ENCODE results near the gene GABRB1.
"Not testable (repeated sequence)": the region's sequence is repeated elsewhere in the genome, so short reads cannot be mapped to it uniquely, and the experiment has no call there.

Gene GABRB1

DNA sequence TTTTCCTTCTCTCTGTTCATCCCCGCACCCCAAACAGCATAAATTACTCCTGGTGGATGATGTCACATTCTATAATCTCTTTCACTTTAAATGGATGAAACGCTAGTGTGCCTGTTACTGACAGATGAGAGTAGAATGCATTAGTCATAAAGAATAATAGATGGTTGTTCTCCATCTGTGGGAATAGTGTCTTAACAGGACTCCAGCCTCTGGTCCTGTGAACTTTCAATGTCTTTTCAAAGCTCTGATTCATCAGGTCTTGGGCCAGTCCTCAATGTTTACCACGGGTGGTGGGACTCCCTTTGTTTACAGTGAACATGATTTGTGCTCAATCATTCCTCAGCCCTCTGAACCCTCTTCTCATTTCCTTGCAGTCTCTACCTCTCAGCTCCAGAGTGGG lies 182.6 kb downstream of the GABRB1 start:
- peak; percentile 11 to 52 for DNase-seq

DNA sequence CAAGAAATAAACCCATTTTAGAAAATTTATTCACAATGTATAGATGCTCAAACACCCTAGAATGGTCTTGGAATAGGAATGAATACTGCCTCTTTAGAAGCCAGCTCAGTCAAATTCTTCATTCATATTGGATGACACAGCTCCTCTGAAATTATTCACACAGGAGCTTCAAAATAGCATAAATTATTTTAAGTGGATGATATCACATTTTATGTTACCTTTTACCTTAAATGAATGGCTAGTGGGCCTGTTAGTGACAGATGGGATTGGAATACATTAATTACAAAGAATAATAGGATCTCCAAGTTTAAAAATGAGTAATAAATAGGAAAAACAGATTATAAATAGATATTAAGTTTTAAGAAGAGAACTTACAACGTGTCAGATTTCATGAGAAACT lies 184.4 kb downstream of the GABRB1 start:
- DNase-seq, result no peak

DNA sequence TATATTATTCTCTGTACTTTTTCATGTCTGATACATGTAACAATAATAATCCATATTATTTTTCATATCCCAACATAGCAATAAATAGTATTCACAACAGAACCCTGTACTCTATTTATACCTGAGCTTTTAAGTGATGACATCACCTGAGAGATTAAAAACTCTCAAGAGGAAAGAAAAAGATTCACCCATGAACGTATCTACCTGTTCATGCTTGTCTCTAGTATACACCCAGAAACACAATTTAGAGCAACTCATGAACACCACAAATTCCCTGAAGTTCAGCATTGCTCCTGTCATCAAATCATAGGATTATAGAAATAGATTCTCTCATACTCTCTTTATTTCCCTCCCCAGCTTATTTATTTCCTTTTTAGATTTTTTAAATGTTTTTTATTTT lies 185.9 kb downstream of the GABRB1 start:
- no peak for DNase-seq

DNA sequence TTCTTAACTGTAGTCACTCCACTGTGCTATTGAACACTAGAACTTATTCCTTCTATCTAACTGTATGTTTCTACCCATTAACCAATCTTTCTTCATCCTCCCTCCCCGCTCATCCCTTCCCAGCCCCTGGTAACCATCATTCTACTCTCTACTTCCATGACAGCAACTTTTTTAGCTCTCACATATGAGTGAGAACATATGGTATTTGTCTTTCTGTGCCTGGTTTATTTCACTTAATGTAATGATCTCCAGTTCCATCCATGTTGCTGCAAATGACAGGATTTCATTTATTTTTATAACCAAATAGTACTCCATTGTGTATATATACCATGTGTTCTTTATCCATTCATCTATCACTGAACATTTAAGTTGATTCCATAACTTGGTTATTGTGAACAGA lies 186.5 kb downstream of the GABRB1 start:
- DNase-seq, result no peak

DNA sequence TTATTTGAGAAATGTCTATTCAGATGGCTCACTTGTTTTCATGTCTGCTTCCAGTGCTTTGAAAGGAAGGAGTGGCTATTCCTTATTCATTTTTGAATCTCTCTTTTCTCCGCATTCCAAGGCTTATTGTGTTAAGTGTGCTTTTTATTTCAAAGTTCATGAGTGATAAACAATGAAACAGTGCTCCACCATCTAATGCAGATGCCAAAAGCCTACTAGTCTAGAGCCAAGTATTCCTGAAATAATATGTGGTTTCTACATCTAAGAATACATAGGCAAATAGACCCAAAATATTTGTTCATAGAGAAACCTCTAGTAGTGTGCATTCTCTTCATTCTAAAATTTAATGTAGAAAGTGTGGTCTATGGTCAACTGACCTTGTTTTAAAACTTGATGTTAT lies 187.3 kb downstream of the GABRB1 start:
- no peak for DNase-seq

DNA sequence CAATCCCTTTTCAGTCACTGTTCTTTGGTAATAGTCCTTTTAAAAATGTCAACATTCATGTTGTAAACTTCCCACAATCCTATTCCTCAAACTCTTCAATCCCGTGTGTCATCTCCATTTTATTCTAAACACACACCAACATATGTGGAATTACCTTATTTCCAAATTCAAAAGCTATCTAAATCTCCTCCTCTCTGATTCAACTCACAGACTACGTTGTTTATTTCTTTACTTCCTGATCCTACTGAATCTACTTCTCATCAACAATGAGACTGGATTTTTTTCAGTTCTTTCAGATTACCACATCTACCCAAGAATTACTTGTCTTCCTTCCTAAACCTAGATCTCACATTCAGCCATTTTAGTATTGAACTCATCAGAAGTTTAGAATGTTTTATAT lies 188.2 kb downstream of the GABRB1 start:
- DNase-seq, result no peak

DNA sequence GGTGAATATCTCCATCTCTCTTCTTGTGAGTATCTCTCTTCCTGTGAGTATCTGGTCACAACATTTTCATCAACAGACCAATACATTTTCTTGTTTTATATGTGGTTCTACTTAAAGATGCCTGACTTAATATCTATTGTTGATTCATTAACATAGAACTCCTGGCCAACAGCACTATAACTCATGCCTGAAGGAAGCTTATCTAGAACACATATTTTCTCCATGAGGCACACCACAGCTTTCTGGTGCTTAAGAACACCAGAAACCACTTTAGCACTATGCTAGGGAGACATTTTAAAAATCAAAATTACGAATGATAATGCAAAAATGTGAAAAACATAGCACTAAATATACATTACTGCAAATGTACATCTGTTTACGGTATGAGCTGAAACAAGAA lies 190.4 kb downstream of the GABRB1 start:
- DNase-seq, result no peak

DNA sequence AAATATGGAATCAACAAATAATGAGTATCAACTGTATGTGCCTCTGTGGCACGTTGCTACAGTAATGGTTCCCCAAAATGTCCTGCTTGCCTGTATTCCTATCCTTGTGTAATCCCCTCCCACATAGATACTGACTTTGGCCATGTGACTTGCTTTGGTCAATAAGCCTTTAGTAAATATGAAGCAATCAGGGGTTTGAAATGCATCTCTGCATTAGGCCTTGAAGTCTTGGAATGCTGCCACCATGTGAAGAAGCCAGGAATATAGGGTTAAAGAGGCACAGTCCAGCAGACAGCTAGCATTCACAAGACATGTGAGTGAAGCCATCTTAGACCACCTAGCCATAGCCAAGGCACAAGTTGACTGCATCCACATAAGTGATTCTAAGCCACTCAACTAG lies 190.9 kb downstream of the GABRB1 start:
- no peak for DNase-seq

DNA sequence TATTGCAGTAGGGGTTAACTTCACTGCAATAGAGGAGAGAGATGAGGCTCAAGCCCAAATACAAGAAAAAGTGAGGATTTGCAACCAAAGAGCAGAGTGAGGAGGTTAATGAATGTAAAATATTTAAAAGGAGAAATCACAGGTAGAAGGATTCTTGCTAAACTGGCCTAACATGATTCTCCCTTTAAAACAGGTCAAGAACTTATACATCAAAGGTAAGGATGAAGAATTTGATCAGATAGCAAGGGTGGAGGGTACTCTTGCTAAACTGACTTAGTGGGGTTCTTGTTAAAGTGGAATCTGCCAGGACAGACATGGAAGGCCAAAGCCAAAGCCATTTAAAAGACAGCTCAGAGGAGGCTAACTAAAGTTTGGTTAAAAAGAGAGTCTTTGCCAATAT lies 193.0 kb downstream of the GABRB1 start:
- no peak for DNase-seq

DNA sequence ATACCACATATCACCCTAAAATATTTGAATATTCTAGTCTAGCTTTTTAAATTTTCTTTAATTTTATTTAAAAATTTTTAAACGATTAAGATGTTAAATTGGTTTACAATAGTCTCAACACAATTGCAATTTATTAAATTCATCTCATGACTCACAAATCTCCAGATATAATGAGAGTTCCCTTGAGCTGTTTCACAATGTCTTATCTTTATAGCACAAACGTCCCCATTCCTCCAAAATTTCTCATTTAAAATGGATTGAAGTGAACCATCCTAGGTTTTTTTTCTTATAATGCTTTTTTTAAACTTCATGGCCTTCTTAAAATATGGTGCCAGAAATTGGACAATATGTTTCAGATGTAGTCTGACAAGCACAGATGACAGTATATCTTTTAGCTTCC lies 204.4 kb downstream of the GABRB1 start:
- no peak for DNase-seq

DNA sequence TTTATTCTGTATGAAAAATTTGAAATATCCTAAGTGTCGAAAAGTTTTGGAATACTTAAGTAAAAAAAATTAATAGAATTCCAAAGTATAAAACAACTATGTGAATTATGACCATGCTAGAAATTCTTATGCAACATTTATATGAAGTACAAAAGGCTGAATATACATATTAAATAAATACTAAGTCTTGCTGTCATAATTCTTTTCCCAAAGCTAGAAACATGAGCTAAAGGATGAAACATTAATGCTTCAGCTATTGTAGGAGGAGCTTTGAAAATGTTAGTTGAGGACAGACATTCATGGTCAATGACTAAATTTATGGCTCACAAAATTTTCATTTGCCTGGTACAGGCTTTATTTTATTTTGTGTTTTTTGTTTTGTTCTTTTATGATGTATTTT lies 207.3 kb downstream of the GABRB1 start:
- DNase-seq, result no peak

DNA sequence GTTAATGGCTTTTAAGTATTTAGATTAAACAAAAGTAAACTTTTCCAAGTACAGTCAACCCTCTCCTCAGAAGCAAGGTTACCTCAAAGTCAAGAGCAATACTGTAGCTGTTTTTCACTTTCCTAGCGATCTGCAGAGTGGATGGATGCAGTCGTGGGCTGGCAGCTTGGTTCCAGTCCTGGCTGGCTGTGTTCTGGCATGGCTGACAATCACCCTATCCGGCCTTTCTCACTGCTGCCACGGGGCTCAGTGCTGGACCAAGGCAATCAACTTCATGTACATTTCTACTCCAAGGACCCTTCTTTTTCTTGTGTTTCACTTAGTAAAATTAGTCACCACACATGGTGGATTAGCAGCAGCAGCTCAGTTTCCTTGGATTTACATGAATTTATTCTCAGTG lies 208.3 kb downstream of the GABRB1 start:
- no peak for DNase-seq

DNA sequence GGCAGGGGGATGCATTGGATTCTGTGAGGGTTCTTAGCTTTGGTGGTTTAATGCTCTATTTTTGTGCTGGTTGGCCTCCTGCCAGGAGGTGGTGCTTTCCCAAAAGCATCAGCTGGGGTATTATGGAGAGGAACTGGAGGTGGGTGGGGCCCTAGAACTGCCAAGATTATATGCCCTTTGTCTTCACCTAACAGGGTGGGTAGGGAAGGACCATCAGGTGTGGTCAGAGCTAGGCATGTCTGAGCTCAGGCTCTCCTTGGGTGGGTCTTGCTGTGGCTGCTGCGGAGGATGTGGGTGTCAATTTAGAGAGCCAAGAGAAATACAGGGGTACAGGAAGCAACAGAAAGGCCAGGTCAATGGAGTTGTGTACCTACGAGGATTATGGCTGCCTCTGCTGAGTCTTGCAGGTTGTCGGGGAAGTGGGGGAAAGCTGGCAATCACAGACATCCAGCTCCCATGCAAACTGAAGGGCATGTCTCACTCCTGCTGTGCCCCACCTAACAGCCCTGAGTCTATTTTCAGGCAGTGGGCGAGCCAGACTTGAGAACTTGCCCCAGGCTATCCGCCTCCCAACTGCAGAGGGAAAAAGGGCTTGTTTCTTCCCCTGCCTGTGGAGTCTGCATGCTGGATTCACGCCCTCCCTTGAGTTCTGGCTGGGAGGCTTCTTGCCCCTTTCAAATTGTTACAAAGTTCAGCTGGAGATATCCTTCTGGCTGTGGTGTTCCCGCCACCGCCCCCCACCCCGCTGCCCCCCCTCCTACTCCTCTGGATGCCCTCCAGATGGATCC lies 220.2 kb downstream of the GABRB1 start:
- no peak for DNase-seq

DNA sequence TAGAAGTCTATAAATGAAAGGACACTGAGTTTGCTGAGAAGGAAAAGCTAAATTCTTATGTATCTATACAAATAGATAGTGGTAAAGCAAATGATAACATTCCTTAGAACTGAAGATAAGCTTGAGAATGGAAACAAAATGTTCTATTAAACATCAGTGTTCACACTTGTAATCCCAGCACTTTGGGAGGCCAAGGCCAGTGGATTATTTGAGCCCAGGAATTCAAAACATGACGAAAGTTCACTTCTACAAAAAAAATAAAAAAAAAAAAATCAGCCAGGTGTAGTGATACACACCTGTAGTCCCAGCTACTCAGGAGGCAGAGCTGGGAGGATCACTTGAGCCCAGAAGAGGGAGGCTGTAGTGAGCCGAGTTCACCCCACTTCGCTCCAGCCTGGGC lies 232.4 kb downstream of the GABRB1 start:
- DNase-seq, result no peak

DNA sequence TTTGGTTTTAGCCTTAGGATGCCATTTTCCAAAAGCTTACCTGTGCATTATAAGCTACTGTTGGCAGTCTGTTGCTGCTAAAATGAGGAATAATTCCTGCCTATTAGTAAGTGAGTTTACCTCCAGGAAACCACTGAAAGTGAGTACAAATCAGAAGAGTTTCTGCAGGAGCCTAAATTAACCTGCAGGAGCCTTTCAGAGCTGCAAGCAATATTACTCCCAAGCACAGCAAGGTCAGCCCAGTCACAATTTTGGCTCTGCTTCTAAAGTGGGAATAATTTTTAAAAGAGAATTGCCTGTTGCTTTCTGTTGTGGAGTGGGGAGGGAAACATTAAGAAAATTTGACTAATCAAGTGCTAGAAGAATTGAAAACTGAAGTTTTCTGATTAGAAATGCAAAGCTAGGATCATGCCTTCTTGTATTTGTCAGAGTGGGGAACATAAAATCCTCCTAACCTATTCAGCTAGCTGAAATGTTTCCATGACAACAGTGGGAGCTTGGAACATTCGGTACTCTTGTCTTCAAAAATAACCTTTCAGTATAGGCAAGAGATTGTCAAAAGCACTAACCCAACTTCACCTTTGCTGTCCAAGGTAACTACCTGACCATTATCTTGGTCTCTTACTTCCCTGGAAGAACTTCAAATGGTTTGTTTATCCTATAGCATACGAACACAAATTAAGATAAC lies 239.0 kb downstream of the GABRB1 start:
- DNase-seq, result no peak

DNA sequence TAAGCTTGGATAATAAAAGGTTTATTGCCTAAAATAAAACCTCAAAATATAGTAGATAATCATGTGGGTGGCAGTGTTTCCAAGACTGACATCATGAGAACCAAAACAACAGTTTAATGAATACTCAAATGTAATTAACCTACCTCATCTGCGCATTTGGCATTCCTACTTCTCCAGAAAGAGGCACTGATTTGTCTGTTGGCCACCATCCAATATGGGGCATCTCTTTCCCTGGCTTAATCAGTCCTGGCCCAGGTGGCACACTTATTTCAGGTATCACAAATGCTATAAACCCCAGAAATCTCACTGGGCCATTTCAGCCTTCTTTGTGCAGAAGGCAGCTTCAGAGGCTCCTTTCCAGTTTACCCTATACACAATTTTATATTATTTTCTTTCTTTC lies 239.9 kb downstream of the GABRB1 start:
- no peak for DNase-seq

DNA sequence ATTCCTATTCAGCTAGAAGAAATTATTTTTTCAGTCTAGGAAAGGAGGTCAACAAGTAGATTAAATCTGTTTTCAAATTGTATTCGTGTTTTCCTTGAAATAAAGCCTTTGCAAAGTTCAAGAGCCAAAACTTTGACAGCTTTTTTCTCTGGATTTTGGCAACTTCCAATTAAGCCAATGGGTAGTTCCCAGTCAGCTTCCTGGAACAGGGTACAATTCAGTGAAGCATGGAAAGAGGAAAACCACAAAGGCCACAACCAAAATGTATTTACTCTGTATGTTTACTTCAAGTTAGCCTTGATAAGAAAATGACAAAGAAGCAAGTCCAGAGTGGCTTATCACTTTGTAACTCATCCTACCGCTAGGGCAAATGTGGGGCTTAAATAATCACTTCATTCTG lies 243.5 kb downstream of the GABRB1 start:
- no peak for DNase-seq

DNA sequence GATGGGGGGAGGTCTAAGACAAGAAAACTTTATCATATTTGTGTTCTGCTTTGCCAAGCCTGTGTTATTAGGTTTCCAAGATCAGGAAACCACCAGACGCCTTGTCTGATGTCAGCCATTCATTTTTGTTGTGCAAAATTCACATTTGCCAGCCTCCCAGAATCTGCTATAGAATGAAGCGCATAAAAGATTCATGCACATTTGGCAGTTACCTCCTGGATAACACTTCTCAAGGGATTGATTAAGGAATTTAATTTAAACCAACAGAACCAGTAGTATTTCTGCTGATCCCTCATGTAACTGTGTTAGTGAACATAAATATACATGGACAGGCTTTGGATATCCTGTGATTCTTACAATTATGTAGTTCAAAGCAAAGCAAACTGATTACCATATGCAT lies 244.2 kb downstream of the GABRB1 start:
- no peak for DNase-seq

DNA sequence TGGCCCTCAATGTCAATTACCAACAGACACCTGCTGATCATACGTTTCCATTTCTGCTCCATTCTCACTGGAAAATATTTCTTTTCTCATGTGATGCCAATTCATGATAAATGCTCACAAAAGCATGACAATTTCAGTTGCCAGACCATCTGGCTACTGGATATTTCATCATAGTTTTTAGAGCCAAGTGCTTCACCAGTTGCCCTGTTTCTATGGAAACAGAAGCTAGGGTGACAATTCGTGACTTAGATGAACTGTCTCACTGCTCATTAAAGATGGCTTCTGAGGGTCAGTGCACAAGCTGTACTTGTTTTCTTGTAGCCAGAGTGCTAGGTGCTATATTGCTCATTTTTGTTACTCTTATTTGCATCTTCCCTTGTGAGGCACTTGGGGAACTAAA lies 247.3 kb downstream of the GABRB1 start:
- DNase-seq, result no peak

DNA sequence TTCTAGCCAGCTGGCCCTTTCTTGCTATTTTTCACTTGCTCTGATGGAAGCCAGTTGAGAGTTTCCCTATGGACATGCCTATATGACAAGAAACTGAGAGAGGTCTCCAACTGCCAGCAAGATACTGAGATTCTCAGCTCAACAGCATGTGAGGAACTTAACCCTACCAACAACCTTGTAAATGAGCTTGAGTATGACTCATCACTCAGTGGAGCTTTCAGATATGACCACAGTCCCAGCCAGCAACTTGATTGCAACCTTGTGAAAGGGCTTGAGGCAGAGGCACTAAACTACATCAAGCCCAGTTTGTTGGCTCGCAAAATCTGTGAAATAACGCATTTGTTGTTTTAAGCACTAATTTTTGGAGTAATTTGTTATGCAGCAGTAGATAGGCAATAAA lies 256.4 kb downstream of the GABRB1 start:
- no peak for DNase-seq

DNA sequence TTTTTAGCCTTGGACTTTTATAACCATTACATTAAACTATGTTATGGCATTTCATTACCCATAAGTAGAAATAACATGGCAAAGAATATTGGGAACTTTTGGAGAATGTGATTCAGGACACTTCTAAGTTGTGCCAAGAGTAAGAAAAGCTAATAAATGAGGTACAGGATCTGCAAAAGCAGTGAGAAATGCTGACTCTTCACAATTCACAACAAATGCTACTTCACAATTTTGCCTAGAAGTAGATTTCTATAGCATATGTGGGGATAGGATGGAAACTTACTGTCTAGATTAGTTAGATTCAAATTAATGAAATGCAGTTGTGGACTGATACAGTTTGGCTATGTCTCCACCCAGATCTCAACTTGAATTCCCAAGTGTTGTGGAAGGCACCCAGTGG lies 258.4 kb downstream of the GABRB1 start:
- DNase-seq, result no peak

DNA sequence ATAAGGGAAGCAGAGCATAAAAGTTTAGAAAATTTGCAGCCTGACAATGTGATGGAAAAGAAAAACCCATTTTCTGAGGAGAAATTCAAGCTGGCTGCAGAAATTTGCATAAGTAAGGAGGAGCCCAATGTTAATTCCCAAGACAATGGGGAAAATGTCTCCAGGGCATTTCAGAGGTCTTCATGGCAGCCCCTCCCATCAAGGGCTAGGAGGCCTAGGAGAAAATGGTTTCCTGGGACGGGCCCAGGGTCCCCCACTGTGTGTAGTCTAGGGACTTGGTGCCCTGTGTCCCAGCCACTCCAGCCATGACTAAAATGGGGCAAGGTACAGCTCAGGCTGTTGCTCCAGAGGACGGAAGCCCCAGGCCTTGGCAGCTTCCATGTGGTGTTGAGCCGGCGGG lies 259.5 kb downstream of the GABRB1 start:
- not testable (repeated sequence) for DNase-seq

DNA sequence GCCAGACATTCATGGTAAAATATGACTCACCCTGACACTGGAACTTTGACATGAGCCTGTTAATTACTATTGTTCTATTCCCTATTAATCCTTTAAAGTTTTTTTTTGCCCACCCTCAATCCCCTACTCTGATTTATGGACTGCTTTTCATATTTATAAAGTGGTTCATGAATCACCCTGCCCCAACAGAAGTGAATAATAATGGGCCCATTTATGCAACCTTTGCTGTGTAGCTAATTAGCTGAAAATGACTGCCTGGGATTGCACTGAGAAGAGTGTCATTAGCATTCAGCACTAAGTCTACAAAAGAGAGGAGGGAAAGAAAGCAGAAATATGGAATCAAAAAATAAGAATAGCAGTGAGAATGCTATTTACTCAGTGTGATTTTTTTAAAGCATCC lies 277.8 kb downstream of the GABRB1 start:
- no peak for DNase-seq

DNA sequence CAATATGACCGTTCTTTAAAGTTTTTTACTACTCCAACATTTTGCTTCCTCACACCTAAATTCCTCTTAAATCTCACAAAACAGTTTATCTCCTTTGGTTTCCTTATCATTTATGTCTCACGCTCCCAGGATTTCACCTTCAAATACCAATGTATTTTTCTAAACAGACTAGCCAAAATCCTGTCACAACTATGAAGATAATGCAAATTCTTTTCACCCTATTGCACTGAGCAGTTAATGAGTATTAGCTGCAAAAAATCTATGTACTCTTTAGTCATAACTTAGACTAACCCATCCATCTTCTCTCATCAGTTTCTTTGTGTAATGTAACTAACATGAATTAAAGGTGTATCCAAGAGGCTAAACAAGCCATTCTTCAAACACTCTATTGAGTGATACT lies 280.8 kb downstream of the GABRB1 start:
- no peak for DNase-seq

DNA sequence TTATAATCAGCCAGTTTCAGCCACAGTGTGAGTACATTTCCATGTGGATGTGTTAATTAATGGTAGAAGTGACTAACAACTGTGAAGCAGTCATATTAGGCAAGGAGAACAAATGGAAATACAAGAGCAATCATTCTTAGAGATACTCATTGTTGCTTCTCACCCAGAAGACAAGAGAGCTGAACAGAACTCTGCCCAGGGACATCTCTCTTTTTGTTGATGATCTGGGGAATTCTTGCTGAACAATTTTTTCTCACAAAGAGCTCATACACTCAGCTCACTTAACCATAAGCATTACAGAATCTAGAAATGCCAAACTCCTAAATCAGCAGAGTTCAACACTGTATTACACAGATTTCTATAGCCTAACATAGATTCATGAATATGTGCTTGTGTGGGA lies 282.0 kb downstream of the GABRB1 start:
- no peak for DNase-seq

Data from SW 1271 (cell line).